Stimulated activated CD8-positive, alpha-beta memory T cell treated with anti-CD3 and anti-CD28 coated beads, Interleukin-15, amount 100 ng/mL, for 24 hours (primary cell): ENCODE results near the gene TPP1.

Source experiments
- DNase-seq: peaks from one replicate; pipeline ENCODE4 v3.0.0-alpha.2; 2020; ENCODE audit warnings: low read depth

The TPP1 gene

DNA sequence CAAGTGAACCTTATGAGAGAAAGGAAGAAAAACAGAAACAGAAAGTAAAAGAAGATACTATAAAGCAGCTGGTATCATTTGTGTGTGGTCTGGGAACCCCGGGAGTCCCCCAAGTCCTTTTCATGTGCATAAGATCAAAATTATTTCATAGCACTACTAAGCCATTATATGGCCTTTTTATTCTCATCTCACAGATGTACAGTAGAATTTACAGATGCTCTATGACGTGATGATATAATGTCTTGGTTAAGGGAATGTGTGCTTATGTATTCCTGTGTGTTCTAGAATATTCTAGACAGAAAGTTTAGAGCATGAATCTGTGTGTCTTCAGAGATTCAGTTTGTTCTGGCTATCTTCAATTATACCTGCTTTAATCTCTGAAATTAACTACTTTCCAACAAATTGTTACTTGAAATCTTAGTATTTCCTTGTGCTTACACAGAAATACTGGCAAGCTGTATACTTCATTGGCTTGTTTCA, 8.6 kb upstream of the TPP1 start:
- DNase-seq: no peak

GRCh38 chr11:6626971-6627761, 7.9 kb upstream of the TPP1 start:
- DNase-seq: no peak

DNA sequence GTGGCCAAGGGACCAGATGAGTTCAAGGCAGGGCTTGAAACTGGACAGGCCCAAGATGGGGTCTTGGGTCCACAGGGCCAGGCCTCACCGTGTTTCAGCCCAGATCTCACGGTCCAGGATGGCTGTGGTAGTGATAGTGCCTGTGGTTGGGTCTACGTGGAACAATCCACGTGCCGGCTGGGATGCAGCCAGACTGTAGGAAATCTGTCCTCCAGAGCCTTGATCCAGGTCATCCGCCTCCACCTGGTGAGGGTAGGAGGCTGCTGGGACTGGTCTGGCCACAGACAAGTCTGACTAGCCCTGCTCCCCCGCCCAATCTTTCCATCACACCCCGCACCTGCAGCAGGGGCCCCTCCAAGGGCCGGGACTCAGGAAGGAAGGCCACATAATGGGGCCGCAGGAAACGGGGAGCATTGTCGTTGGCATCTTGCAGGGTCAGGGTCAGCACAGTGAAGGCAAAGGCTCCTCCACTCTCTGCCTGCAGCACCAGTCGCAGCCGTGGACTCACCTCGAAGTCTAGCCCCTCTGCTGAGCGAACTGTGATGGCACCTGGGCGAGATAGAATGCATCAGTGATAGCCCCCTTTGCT, 6.7 kb upstream of the TPP1 start:
- DNase-seq: no peak

- no peak for DNase-seq
Measured at GRCh38 chr11:6625156-6625831, 6.1 kb upstream of the TPP1 start.

DNA sequence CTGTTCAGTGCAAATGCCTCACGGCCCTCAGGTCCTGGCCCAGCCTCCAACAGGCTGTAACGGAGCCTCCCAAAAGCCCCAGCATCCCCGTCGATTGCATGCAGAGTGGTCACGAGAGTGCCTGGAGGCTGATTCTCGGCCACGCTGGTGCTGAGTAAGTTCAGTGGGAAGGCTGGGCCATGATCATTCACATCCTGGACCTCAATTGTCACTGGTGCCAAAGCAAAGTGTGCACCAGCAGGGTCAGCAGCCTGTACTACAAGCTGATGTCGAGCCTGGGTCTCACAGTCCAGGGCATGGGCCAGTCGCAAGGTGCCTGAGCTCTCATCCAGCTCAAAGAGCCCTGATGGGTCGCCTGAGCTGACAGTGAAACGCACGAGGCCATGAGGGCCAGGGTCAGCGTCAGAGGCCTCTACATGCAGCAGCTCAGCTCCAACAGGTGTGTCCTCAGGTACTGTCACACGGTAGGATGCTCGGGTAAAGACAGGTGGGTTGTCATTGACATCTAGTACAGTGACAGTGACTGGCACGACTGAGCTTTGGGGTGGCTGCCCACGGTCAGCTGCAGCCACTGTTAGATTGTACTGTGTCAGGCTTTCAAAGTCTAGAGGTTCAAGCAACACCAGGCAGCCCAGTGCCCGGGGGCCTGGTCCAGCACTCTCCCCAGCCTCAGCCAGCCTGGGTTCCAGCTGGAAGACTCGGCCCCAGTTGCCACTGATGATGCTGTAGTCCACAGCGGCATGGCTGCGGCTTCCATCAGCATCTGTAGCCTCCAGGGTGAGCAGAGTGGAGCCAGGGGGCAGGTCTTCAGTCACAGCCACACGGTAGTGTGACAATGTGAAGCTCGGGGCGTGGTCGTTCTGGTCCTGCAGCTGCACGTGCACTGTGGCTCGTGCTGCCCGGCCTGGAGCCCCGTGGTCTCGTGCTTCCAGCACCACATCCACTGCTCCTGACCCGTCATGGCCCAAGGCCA, 4.5 kb upstream of the TPP1 start:
- no peak for DNase-seq

DNA sequence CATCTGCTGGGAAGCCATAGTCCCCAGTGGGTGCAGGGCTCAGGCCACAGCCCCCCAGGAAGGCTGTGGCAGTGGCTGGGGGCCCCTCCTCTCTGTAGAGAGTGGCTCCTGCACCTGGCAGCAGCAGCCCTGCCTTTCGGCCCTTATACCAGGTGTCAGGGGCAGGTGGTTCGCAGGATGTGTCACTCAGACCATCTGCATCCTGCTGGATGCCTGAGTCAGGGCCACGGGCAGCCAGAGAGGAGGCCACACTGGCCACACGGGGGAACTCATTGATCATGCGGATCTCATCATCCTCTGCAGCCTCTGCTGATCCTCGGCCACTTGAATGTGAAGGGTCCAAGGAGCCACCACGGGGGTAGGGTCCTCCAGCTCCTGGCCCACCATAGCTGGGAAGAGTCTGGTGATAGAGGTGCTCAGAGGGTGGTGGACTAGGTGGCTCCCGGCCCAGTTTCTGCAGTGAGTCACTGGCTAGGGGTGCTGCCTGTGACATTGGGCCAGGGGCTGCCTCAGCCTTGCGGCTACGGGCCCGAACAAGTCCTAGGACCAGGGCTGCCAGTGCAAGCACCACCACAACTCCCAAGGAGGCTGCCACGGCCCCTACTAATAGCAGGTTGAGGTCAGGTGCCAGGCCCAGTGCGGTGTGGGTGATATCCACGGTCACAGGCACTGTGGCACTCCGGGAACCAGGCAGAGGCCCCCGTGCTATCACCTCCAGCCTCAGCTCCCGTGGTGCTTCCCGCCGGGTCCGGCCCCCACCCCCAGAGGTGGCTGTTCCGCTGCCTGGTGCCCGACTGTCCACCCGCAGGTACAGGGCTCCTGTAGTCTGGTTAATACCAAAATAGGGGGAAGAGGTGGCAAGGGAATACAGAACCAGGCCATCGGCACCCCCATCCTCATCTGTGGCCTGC, 3.3 kb upstream of the TPP1 start:
- no peak for DNase-seq

DNA sequence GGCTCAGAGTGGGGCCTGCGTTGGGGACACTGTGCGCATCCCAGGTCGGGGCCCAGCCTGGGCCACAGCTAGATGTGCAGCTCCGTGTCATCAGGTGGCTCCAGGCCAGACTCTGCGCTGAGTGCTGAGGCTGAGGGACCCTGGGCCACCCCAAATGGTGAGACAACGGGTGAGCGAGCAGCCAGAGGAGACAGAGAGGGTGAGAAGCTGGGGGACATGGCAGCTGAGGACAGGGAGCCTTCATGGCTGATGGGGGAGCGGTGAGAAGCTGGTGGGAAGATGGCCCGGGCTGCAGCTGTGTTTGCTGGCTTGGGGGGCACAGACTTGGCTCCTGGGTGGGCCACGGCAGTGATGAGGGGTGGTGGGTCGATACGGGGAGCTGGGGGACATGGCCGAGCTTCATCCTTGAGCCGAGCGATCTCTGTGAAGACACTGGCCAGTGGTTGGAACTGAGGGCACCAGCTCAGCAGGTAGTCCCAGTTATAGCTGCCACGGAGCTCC, 2.5 kb upstream of the TPP1 start:
- no peak for DNase-seq

GRCh38 chr11:6620636-6621035, 1.4 kb upstream of the TPP1 start:
- no peak for DNase-seq

DNA sequence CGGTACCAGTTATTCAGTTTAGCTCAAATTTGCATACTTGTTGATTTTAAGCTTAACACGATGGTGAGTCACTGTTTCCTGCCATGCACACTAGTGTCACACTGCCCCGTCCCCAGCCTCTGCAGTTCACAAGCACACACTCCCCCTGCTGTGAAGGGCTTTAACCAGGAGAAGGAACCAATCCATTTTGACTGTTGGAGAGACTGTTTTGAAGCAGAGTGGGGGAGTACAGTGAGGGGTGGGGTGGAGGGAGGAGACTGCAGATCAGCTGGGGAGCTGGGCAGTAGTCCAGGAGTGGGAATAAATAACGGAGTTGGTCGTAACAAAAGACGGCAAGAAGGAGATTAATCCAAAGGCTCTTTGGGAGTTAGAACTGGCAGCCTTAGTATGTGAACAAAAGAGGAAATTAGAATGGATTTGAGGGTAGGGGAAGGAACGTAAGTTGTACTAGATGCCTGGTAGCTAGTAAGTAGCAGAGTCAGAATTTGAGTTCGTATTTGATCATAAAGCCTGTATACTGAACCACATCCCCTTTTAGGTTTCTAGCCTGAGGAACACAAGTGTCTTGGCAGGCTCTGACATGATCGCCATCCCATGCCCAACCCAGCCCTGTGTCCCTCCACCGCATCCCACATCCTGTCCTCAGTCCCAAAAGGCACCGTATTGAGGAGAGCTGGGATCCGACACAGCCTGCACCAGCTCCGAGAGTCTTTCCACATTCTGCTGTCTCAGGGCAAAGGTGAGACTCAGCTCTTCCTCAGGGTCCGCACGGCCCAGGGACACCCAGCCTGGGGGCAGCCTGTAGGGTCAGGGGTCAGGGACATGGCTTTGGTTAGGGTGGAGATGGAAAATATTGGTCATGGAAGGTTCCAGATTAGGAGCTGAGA, 862 bp downstream of the TPP1 start:
- no peak for DNase-seq

DNA sequence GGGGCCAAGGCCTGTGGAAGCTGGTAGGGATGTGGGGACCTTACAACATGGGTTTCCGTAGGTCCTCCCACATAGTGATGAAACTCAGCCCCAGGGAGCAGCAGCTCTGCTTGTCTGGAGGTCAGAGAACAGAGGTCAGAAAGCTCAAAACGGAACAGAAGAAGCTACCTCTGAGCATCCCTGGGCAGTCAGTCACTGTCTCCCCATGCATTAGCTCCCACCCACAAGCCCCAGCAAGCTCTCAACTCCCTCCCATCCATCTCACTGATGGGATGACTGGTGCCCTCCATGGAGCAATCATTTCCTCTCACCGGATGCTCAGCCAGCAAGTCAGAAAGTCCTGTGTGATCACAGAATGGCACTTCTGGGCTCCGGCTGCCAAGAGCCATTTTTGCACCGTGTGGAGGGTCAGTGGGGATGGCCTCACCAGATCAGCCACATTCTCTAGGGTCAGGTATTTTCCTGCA, 1.9 kb downstream of the TPP1 start:
- DNase-seq: no peak

- DNase-seq: no peak
Measured at GRCh38 chr11:6616596-6617250, 2.5 kb downstream of the TPP1 start.

DNA sequence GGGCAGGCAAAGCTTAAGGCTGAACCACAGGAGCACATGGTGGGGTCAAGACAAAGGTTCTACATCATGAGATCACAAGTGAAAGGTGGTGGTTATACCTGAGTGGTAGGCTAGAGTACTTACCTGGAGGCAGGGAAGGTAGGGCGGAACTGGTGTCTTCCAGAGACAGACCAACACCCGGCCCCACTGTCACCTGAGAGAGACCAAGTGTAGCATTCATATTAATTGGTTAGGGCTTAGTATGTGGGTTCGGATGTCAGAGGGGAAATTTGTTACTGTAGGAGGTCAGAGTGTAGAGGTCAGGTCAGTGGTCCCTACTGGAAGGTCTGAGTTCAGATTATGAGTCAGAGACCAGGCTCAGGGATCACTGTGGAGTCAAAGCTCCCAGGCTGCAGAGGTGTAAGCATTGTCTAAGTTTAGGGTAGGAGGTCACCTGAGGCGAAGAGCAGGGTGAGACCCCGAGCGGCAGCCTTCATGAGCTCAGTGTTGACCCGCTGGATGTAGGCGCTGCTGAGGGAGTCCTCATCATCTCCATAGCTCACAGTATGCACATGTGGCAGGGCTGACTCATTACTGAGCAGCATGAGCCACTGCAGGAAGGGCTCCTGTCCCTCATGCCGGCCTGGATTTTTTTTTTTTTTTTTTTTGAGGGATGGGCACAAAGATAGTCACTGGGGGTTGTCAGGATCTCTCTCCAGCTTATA, 3.2 kb downstream of the TPP1 start:
- no peak for DNase-seq

- DNase-seq: no peak
Measured at GRCh38 chr11:6615046-6615445, 4.2 kb downstream of the TPP1 start.

GRCh38 chr11:6614446-6614845, 4.8 kb downstream of the TPP1 start:
- DNase-seq: no peak

DNA sequence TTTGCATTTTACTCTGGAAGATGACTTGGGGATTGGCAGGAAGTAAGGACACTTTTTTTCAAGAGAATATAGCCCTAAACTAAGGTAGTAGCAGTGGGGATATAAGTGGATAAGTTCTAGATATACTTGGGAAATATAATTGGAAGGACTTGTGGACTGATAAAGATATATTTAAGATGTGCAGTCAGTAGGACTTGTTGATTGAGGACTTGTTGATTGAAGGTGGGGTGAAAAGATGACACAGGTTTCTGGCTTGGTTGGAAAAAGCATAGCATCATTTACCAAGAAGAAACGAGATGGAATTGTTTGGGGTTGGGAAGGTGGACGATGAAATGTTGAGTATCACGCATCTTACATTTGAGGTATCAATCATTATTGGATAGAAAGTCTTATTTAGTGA, 5.7 kb downstream of the TPP1 start:
- DNase-seq: no peak

- peak; percentile 90 for DNase-seq
Measured at GRCh38 chr11:6612213-6613041, 6.8 kb downstream of the TPP1 start, which contains the start of gene TAF10. TSS of gene TAF10 (minus strand) at chr11:6612216. CDS start at chr11:6612189, 27 bp downstream.

DNA sequence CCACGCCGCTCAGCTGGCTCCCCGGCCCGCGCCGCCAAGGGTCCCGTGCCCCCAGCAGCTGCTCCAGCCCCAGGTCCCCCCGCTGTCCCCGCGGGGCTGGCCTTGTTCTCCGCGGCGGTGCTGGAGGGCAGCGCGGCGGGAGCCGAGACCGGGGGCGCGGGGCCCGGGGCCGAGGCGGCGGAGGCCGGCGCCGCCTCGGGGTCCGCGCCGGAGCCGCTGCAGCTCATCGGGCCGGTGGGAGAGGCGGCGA, 7.3 kb downstream of the TPP1 start:
- no peak for DNase-seq
